Measurements from ENCODE around the gene RERE. TPM values are rescaled to one million over a fixed set of nuclear protein-coding genes. Genes with fewer than 3 reads are reported as not detected.

The RERE gene
- total RNA-seq, 1 experiment from 2014 or later: 73.4 TPM

DNA sequence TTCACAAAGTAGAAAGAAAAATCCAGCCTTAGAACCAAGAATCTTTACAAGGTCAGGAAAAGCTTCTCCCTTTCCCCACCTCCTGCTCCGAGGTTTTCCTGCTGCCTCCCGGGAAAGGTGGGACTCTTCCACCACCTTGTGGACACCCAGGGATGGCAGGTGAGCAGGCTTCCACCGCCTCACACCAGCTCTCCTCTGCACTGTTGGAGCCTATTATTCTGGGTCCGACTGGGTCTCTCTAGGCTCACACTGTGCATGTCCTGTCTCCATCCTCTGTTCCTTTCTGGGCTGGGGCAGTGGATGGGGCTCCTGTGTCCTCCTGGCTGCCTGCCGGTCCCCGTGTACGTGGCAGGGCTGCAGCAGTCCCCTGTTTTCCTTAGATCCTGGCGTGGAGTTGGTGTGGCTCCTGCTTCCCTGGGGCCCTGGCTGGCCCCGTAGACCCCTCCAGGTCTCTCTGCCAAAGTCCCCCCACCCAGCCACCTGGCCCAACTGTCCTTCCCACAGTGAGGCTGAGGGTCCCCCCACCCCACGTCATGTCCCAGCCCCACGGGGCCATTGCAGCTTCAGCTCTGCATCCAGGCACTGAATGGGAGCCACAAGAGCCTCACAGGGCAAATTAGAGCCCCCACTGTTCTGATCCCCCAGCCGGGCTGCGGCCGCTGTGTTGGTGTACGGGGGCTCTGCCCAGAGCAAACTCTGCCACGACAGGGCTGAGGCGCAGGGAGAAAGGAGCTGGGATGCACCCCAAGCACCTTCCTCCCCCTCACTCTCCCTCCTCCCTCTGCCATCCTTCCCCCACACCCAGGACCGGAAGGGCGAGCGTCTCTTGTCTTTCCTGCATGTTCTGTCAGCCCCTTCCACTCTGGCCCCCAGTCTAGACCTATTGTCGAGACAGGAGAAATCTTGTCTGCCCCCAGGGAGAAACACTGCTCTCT is 502.8 kb downstream of the RERE start:
- no peaks in the 10 kb centered on the region for H3F3A ChIP-seq (ENCODE audit: insufficient read depth, low read depth)
- no peaks in the 10 kb centered on the region for H3K36me3 ChIP-seq (ENCODE audit: low read depth)
- H2AFZ ChIP-seq: no peak overlapping the region
- no peaks in the 10 kb centered on the region for H3K79me2 ChIP-seq (ENCODE audit: low read depth)
- DNase-seq: peak; percentile 53 to 82
- H3K27ac ChIP-seq: peak overlapping the region; percentile 29; the same call in 1 of the 2 replicates
- H3K9me3 ChIP-seq (ENCODE audit: insufficient read depth, low read depth): no peaks in the 10 kb centered on the region
- no peak overlapping the region for H3K4me3 ChIP-seq
- TF ChIP-seq EZH2 (IDR thresholded peaks at IDR 0.05; ENCODE audit: low read depth) (no peak), CTCF (conservative IDR thresholded peaks at IDR 0.05) (peak; percentile 83)
- peaks cover 11% of the 10 kb centered on the region for H3K4me1 ChIP-seq (replicated peaks; ENCODE audit: insufficient read depth)
- H3K4me2 ChIP-seq: peak overlapping the region; percentile 44; the same call in 1 of the 2 replicates
- no TSS peak for BruUV-seq (replicated peaks)
- H4K20me1 ChIP-seq (ENCODE audit: insufficient read depth): no peaks in the 10 kb centered on the region
- ChIA-PET POLR2A (ENCODE audit: unreplicated experiment) (interaction anchor here (0.6 to 1.1 kb wide), 5 partner anchors 75 to 286 kb away, joined by 3 to 35 read pairs (median 6); no protein-coding TSS in a partner anchor), CTCF (interaction anchor here (0.5 to 1.9 kb wide), 20 partner anchors 35 to 535 kb away, joined by 3 to 15 read pairs (median 4); no protein-coding TSS in a partner anchor)
- H3K27me3 ChIP-seq (ENCODE audit: insufficient read depth, low read depth): no peaks in the 10 kb centered on the region
- intact Hi-C loops (cut with micrococcal nuclease; ENCODE audit: unreplicated experiment): loop anchor here (1.0 to 5.0 kb wide), 12 partner anchors 34 to 340 kb away; no protein-coding TSS in a partner anchor
- H3K9me2 ChIP-seq (ENCODE audit: insufficient read depth): no peaks in the 10 kb centered on the region

DNA sequence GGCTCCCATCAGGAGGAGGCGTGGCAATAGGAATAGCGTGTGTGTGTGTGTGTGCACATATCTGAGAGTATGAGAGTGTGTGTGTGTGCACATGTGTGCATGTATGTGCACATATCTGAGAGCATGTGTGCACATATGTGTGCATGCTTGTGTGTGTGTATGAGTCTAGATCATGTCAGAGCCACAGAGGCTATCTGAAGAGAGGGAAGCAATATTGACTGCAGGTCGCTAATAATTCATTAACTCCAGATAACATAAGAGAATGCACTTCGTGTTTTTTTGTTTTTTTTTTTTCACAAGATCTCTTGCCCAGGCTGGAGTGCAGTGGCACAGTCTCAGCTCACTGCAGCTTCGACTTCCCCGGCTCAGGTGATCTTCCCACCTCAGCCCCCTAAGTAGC is 504.2 kb downstream of the RERE start:
- no peaks in the 10 kb centered on the region for H4K20me1 ChIP-seq (ENCODE audit: insufficient read depth)
- no peak overlapping the region for H2AFZ ChIP-seq
- TF ChIP-seq CTCF (conservative IDR thresholded peaks at IDR 0.05): no peak
- TF ChIP-seq EZH2 (IDR thresholded peaks at IDR 0.05; ENCODE audit: low read depth): no peak
- no peaks in the 10 kb centered on the region for H3K27me3 ChIP-seq (ENCODE audit: insufficient read depth, low read depth)
- no peak overlapping the region for H3K27ac ChIP-seq
- no peak overlapping the region for H3K4me2 ChIP-seq
- ChIA-PET POLR2A (ENCODE audit: unreplicated experiment) (no interaction called here), CTCF (interaction anchor here (0.7 to 1.5 kb wide), 2 partner anchors 281 to 296 kb away, joined by 3 to 7 read pairs; no protein-coding TSS in a partner anchor)
- H3K79me2 ChIP-seq (ENCODE audit: low read depth): no peaks in the 10 kb centered on the region
- DNase-seq: no peak
- H3K9me3 ChIP-seq (ENCODE audit: insufficient read depth, low read depth): no peaks in the 10 kb centered on the region
- H3F3A ChIP-seq (ENCODE audit: insufficient read depth, low read depth): no peaks in the 10 kb centered on the region
- H3K9me2 ChIP-seq (ENCODE audit: insufficient read depth): no peaks in the 10 kb centered on the region
- H3K4me1 ChIP-seq (replicated peaks; ENCODE audit: insufficient read depth): peaks cover 11% of the 10 kb centered on the region
- no TSS peak for BruUV-seq (replicated peaks)
- no peak overlapping the region for H3K4me3 ChIP-seq
- intact Hi-C loops (cut with micrococcal nuclease; ENCODE audit: unreplicated experiment): loop anchor here (5.0 kb wide), 2 partner anchors 131 to 176 kb away; no protein-coding TSS in a partner anchor
- H3K36me3 ChIP-seq (ENCODE audit: low read depth): no peaks in the 10 kb centered on the region

GRCh38 chr1:8312235-8313218 is 504.9 kb downstream of the RERE start:
- Histone ChIP-seq H3K27ac (no peak overlapping the region), H3F3A (ENCODE audit: insufficient read depth, low read depth) (no peaks in the 10 kb centered on the region), H4K20me1 (ENCODE audit: insufficient read depth) (no peaks in the 10 kb centered on the region), H3K79me2 (ENCODE audit: low read depth) (no peaks in the 10 kb centered on the region), H3K36me3 (ENCODE audit: low read depth) (no peaks in the 10 kb centered on the region), H3K4me2 (no peak overlapping the region), H3K4me3 (no peak overlapping the region), H3K9me3 (ENCODE audit: insufficient read depth, low read depth) (no peaks in the 10 kb centered on the region), H3K27me3 (ENCODE audit: insufficient read depth, low read depth) (no peaks in the 10 kb centered on the region), H3K4me1 (replicated peaks; ENCODE audit: insufficient read depth) (peaks cover 11% of the 10 kb centered on the region), H3K9me2 (ENCODE audit: insufficient read depth) (no peaks in the 10 kb centered on the region), H2AFZ (no peak overlapping the region)
- ChIA-PET POLR2A (ENCODE audit: unreplicated experiment) (no interaction called here), CTCF (no interaction called here)
- DNase-seq: no peak
- intact Hi-C loops (cut with micrococcal nuclease; ENCODE audit: unreplicated experiment): loop anchor here (5.0 kb wide), 2 partner anchors 130 to 175 kb away; no protein-coding TSS in a partner anchor
- TF ChIP-seq EZH2 (IDR thresholded peaks at IDR 0.05; ENCODE audit: low read depth) (no peak), CTCF (conservative IDR thresholded peaks at IDR 0.05) (no peak)
- BruUV-seq (replicated peaks): no TSS peak

All from PC-9 (cell line).